Spleen (tissue), 11 donors: ENCODE results near the gene YTHDF1. TPM values are rescaled to one million over a fixed set of nuclear protein-coding genes. Genes with fewer than 3 reads are reported as not detected.

ENCODE experiments used
- DNase-seq: peaks from one replicate; pipeline ENCODE4 v3.0.0-alpha.2; 2020
- H3K27ac ChIP-seq, 8 donors: fragments of 200-600 bp; sonication (generic) in 7 of 8; 1 replicate in 4 of 8; 2 replicates in 4 of 8; pipeline versions ENCODE4 v1.5.0 to v1.8.0; 2016 to 2021; ENCODE audit warnings: inconsistent platforms in 4 of 8, mild to moderate bottlenecking in 4 of 8, moderate library complexity in 1 of 8
- H3K27me3 ChIP-seq, 7 donors: fragments of 200-600 bp; sonication (generic) in 6 of 7; replicated peaks in 1 of 7; 1 replicate in 4 of 7; 2 replicates in 3 of 7; pipeline versions ENCODE4 v1.5.0 to v1.8.0; 2016 to 2021; ENCODE audit warnings: inconsistent platforms in 3 of 7, mild to moderate bottlenecking in 1 of 7
- H3K36me3 ChIP-seq, 6 donors: fragments of 200-600 bp; sonication (generic) in 5 of 6; 1 replicate in 4 of 6; 2 replicates in 2 of 6; pipeline versions ENCODE4 v1.5.0 to v1.8.0; 2016 to 2021; ENCODE audit warnings: inconsistent platforms in 2 of 6
- H3K4me1 ChIP-seq, 6 donors: fragments of 200-600 bp; sonication (generic) in 5 of 6; 1 replicate in 3 of 6; 2 replicates in 3 of 6; pipeline versions ENCODE4 v1.5.0 to v1.8.0; 2016 to 2021; ENCODE audit warnings: inconsistent platforms in 3 of 6
- H3K4me3 ChIP-seq, 8 donors: fragments of 200-600 bp; sonication (generic) in 7 of 8; 1 replicate in 4 of 8; 2 replicates in 4 of 8; pipeline versions ENCODE4 v1.5.0 to v1.8.0; 2016 to 2021; ENCODE audit warnings: inconsistent platforms in 4 of 8, mild to moderate bottlenecking in 4 of 8, moderate library complexity in 2 of 8
- H3K9me3 ChIP-seq, 8 donors: fragments of 200-600 bp; sonication (generic) in 7 of 8; 1 replicate in 4 of 8; 2 replicates in 4 of 8; pipeline versions ENCODE4 v1.5.0 to v1.8.0; 2016 to 2021; ENCODE audit warnings: inconsistent platforms in 4 of 8
- POLR2A ChIP-seq, 3 donors: fragments of 450-650 bp; IDR thresholded peaks; one replicate each; pipeline ENCODE4 v1.5.1; 2017; ENCODE audit warnings: antibody characterized with exemption in 3 of 3, mild to moderate bottlenecking in 1 of 3
- POLR2AphosphoS5 ChIP-seq, 3 donors: sonication (generic); formaldehyde crosslinking; IDR thresholded peaks; one replicate each; pipeline ENCODE4 v1.5.1; 2017; ENCODE audit warnings: antibody characterized with exemption in 3 of 3
- WGBS, 5 donors: extraction: QIAGEN DNeasy Blood & Tissue Kit in 3 of 5; methylation state at CpG; one replicate each; pipeline versions ENCODE4 v1.1.5 to v1.1.7; 2013 to 2018; 5-methylcytosine and 5-hydroxymethylcytosine counted together
- intact Hi-C: fragments of 100-400 bp; cut with DNase I; formaldehyde crosslinking; loops from one replicate; pipeline ENCODE4 v1.15.0; 2023; ENCODE audit warnings: low total_unique reads
- polyA plus RNA-seq, 3 donors: library from polyadenylated mRNA; stranded (reverse); fragments of 200-250 nt; gene quantifications; one replicate each; pipeline ENCODE4 v1.2.1, GENCODE V29; 2013
- total RNA-seq, 7 donors: library from RNA; depleted of rRNA in 3 of 7; stranded (reverse); fragments of >200 nt in 3 of 7; fragmentation: NEBNext Ultra II Directional in 4 of 7; extraction: Animal tissue kit (Norgen Biotek cat#: 25700) in 4 of 7; gene quantifications; one replicate each; pipeline versions ENCODE4 v1.1.0 to v1.2.1, GENCODE V29; 2016 to 2021
- TF ChIP-seq, protein P1 (sequence below), 11 experiments: fragments of 200-600 bp in 7 of 11; fragments of 450-650 bp in 4 of 11; sonication (generic) in 4 of 11; IDR thresholded peaks in 8 of 11; conservative IDR thresholded peaks in 3 of 11; 1 replicate in 7 of 11; 2 replicates in 4 of 11; pipeline versions ENCODE4 v1.4.0 to v1.8.0; 2016 to 2021; ENCODE audit warnings: antibody characterized with exemption in 11 of 11, inconsistent platforms in 4 of 11, mild to moderate bottlenecking in 1 of 11
- donor health status: healthy with polysubstance abuse.
- donor health status: DM: no; HTN: no; CAD: no; lungs with moderate emphysema.
- donor health status: DM: no; HTN: no; CAD: no.
- donor health status: Bipolar disorder and iron deficiency.
- donor health status: healthy.
- donor health status: DM: no; HTN: no; CAD: no.
- donor health status: DM: yes; HTN: yes; CAD: no.

Gene YTHDF1
- total and polyA plus RNA-seq, 10 donors, result 18.8 to 41.6 (median 33.0) TPM

DNA sequence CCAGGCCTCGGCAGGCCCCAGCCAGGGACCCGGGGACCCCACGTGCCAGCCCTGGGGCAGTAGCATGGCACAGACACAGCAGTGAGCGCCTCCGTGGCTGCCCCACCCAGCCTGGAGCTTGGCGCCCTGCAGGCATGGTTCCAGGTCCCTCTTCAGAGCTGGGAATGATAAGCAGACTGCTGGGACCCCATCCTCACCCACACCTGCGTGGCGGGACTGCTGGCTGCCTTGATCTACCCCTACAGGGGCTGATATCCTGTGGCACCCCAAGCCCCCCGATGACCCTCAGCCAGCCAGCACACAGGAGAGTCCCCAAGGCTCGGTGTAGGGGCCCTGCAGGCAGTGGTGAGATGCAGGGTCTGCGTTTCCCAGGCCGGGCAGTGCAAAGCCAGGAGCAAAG is 47.1 kb downstream of the YTHDF1 start:
- TF ChIP-seq POLR2A (IDR thresholded peaks at IDR 0.05) (no peak), POLR2AphosphoS5 (IDR thresholded peaks at IDR 0.05) (no peak)
- TF ChIP-seq, protein P1, sequence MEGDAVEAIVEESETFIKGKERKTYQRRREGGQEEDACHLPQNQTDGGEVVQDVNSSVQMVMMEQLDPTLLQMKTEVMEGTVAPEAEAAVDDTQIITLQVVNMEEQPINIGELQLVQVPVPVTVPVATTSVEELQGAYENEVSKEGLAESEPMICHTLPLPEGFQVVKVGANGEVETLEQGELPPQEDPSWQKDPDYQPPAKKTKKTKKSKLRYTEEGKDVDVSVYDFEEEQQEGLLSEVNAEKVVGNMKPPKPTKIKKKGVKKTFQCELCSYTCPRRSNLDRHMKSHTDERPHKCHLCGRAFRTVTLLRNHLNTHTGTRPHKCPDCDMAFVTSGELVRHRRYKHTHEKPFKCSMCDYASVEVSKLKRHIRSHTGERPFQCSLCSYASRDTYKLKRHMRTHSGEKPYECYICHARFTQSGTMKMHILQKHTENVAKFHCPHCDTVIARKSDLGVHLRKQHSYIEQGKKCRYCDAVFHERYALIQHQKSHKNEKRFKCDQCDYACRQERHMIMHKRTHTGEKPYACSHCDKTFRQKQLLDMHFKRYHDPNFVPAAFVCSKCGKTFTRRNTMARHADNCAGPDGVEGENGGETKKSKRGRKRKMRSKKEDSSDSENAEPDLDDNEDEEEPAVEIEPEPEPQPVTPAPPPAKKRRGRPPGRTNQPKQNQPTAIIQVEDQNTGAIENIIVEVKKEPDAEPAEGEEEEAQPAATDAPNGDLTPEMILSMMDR (IDR thresholded peaks at IDR 0.05 in 8 of 11, conservative IDR thresholded peaks at IDR 0.05 in 3 of 11), result no peak
- intact Hi-C loops, result no loop called here
- Histone ChIP-seq H3K4me1 (no peaks in the 10 kb centered on the region), H3K9me3 (no peaks in the 10 kb centered on the region), H3K27me3 (peaks cover 0 to 58% (median 14%) of the 10 kb centered on the region in 7 donors), H3K36me3 (no peaks in the 10 kb centered on the region), H3K27ac (no peak overlapping the region), H3K4me3 (no peak overlapping the region)
- DNase-seq, result no peak
- WGBS, 5 donors, result 70 to 78% (median 73%) methylated on average over 6 to 12 of the region's 12 CpGs

DNA sequence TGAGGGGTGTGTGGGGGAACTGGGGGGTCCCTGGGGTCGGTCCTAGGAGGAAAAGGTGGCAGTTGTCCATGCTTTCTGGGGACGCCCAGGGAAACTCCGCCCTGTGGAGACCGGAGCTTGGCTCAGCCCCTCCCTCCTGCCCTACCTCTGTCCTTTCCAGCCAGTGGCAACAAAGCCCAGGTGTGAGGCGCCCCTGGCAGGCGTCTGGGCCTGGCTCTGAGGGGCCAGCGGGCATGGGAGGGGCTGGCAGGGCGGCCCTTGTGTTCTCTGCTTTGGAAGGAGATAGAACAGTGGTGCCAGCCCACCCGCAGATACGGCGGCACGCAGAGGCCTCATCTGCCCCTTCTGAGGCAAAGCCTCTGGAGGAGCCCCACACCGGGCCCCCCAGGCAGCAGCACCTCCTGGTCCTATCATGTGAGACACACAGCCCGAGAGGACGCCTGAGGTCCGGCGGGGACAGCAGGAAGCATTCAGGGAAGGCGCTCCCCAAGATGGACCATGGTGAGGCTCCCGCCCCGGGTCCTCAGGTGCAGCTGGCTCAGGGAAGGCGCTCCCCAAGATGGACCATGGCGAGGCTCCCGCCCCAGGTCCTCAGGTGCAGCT is 47.9 kb downstream of the YTHDF1 start:
- WGBS, 5 donors, result 58 to 85% (median 80%) methylated on average over 6 to 23 of the region's 23 CpGs
- H3K9me3 ChIP-seq, result no peaks in the 10 kb centered on the region
- no peaks in the 10 kb centered on the region for H3K36me3 ChIP-seq
- H3K4me3 ChIP-seq, result no peak overlapping the region
- intact Hi-C loops, result no loop called here
- peaks cover 0 to 58% (median 5%) of the 10 kb centered on the region in 7 donors for H3K27me3 ChIP-seq
- DNase-seq, result no peak
- H3K4me1 ChIP-seq, result no peaks in the 10 kb centered on the region
- TF ChIP-seq POLR2AphosphoS5 (IDR thresholded peaks at IDR 0.05) (no peak), POLR2A (IDR thresholded peaks at IDR 0.05) (no peak)
- TF ChIP-seq, protein P1 (IDR thresholded peaks at IDR 0.05 in 8 of 11, conservative IDR thresholded peaks at IDR 0.05 in 3 of 11), result no peak
- H3K27ac ChIP-seq, result no peak overlapping the region

DNA sequence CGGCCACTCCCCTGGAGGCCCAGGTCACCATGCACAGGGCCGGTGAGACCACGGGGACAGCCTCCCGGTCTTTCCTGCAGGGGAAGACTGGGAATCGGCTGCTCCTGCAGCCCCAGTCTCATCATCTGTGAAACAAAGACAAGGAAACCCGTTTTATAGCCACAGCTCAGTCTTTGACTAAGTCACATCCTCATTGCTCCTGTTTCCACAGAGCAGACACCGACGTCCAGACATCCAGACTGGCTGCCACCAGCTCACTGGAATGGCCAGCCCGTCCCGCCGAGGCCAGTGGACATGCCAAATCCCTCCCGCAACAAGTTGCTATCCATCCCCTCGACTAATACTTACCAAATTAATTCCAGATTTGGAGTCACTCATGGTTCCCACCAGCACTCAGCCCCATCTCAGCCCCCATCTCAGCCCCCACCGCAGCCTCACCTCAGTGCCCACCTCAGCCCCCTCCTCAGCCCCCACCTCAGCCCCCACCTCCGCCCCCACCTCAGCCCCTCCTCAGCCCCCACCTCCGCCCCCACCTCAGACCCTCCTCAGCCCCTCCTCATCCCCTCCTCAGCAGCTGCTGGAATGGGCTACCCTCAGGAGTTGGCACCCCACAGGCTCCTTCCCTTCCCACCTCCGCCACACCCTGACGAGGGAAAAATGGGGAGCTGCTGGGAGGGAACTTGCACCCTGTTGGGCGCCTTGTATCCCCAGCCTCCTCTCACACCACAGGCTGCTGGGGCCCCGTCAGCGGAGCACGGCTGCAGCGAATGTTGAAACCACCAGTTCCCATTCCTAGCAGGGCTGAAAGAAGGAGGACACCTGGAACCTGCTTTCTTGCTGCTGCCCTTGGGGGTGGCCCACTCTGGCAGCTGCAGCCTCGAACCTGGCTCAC is 48.7 kb downstream of the YTHDF1 start:
- Histone ChIP-seq H3K27ac (no peak overlapping the region), H3K4me3 (no peak overlapping the region), H3K36me3 (no peaks in the 10 kb centered on the region), H3K9me3 (no peaks in the 10 kb centered on the region), H3K4me1 (no peaks in the 10 kb centered on the region), H3K27me3 (peaks cover 0 to 58% (median 0%) of the 10 kb centered on the region in 7 donors)
- intact Hi-C loops, result no loop called here
- 56 to 63% (median 62%) methylated on average over 21 to 24 of the region's 24 CpGs for WGBS, 5 donors
- TF ChIP-seq POLR2A (IDR thresholded peaks at IDR 0.05), result no peak
- TF ChIP-seq POLR2AphosphoS5 (IDR thresholded peaks at IDR 0.05), result no peak
- no peak for DNase-seq

DNA sequence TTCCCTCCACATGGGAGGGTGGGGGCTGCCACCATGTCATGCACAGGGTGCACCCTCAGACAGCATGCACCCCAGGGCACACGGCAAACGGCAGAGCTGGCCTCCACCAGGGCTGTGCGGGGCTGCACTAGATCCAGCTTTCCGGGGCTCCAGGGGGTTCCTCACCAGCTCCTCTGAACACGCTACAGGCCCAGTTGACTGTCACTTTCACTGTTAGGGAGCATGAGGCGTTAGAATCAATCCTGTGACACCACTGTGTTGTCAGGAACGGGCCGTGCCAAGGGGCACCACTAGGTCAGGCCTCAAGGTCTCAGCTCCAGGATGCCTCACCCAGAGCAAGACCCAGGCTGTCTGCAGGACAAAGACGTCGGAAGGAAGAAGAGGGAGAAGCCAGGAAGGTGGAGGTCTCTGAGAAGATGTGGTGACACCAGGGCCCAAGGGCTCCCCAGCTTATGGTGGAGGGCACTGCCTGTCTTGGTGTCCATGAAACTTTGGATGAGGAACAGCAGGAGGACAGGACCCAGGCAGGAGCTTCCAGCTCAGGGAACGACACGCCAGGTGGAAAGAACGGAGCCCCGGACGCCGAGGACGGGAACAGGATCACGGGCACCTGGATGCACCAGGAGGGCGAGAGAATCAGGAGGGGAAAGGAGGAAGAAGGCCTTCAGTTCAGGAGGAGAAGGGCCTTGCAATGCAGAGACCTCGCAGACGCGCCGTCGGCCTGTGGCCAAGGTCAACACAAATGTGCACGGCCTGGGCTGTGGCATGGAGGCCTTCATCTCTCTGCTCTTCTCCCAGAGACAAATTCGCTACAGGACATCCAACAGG is 49.5 kb downstream of the YTHDF1 start:
- DNase-seq, result no peak
- Histone ChIP-seq H3K4me3 (no peak overlapping the region), H3K27me3 (peaks cover 0 to 58% (median 0%) of the 10 kb centered on the region in 7 donors), H3K9me3 (no peaks in the 10 kb centered on the region), H3K36me3 (no peaks in the 10 kb centered on the region), H3K27ac (no peak overlapping the region), H3K4me1 (no peaks in the 10 kb centered on the region)
- TF ChIP-seq POLR2AphosphoS5 (IDR thresholded peaks at IDR 0.05), result no peak
- TF ChIP-seq, protein P1 (IDR thresholded peaks at IDR 0.05 in 8 of 11, conservative IDR thresholded peaks at IDR 0.05 in 3 of 11), result no peak
- no peak for TF ChIP-seq POLR2A (IDR thresholded peaks at IDR 0.05)
- intact Hi-C loops, result no loop called here
- 88 to 94% (median 91%) methylated on average over 23 to 26 of the region's 26 CpGs for WGBS, 5 donors
